Brain microvascular endothelial cell (primary cell): ENCODE measurements around the gene PCBP3.
"Not testable (repeated sequence)": the region's sequence is repeated elsewhere in the genome, so short reads cannot be mapped to it uniquely, and the experiment has no call there.

ENCODE experiments used
- DNase-seq: peaks from one replicate; pipeline ENCODE4 v3.0.0-alpha.2; 2020
- H3K27ac ChIP-seq: fragments of 250-450 bp; sonication (Bioruptor Pico); 2 replicates; pipeline ENCODE4 v1.5.1; 2020; ENCODE audit warnings: mild to moderate bottlenecking, moderate library complexity
- H3K27me3 ChIP-seq: fragments of 250-450 bp; sonication (Bioruptor Pico); replicated peaks from 2 replicates; pipeline ENCODE4 v1.5.1; 2020; ENCODE audit warnings: mild to moderate bottlenecking
- H3K36me3 ChIP-seq: fragments of 250-450 bp; sonication (Bioruptor Pico); replicated peaks from 2 replicates; pipeline ENCODE4 v1.5.1; 2020; ENCODE audit warnings: mild to moderate bottlenecking
- H3K4me3 ChIP-seq: 2 replicates; pipeline ENCODE4 v1.5.1; 2011; ENCODE audit warnings: low read depth, mild to moderate bottlenecking, control low read depth, low read length, moderate library complexity
- CTCF ChIP-seq: IDR thresholded peaks from 2 replicates; pipeline ENCODE4 v1.5.1; 2011; ENCODE audit warnings: low read depth, mild to moderate bottlenecking, moderate library complexity, low read length, control low read depth, inconsistent platforms; ENCODE audit errors: missing control alignments
- in situ Hi-C: cut with HindIII; loops from 2 replicates; pipeline ENCODE4 v1.10.0; 2017; ENCODE audit warnings: low sequenced_read_pairs, low pct_ligation_motif_present

Gene PCBP3

GRCh38 chr21:45880097-45881068, 236.9 kb downstream of the PCBP3 start:
- peak; percentile 83 for TF ChIP-seq CTCF
- H3K27me3 ChIP-seq, result no peaks in the 10 kb centered on the region
- no peak overlapping the region for H3K4me3 ChIP-seq
- no peak overlapping the region for H3K27ac ChIP-seq
- in situ Hi-C loops, result no loop called here
- no peaks in the 10 kb centered on the region for H3K36me3 ChIP-seq
- DNase-seq, result peak; percentile 76

- H3K36me3 ChIP-seq, result no peaks in the 10 kb centered on the region
- in situ Hi-C loops, result no loop called here
- H3K27ac ChIP-seq, result no peak overlapping the region
- TF ChIP-seq CTCF, result no peak
- no peak overlapping the region for H3K4me3 ChIP-seq
- DNase-seq, result no peak
- H3K27me3 ChIP-seq, result no peaks in the 10 kb centered on the region
These were observed 239.1 kb downstream of the PCBP3 start for GRCh38 chr21:45882645-45883044.

DNA sequence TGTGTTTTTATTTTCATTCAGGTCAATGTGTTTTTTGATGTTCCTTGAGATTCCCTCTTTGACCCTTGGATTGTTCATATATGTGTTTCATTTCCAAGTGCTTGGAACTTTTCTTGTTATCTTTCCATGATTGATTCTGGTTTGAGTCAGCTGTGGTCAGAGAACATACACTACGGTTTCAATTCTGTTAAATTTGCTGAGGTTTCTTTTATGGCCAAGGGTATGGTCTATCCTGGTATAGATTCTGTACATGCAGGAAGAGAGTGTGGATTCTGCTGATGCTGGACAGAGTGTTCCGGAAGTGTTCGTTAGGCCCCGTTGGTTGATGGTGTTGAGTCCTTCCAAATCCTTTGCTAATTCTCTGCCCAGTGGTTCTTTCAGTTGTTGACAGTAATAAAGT, 239.6 kb downstream of the PCBP3 start:
- no peaks in the 10 kb centered on the region for H3K27me3 ChIP-seq
- no peak overlapping the region for H3K4me3 ChIP-seq
- no peak overlapping the region for H3K27ac ChIP-seq
- TF ChIP-seq CTCF, result no peak
- H3K36me3 ChIP-seq, result no peaks in the 10 kb centered on the region
- DNase-seq, result no peak
- in situ Hi-C loops, result no loop called here

- no peak overlapping the region for H3K27ac ChIP-seq
- TF ChIP-seq CTCF, result no peak
- H3K4me3 ChIP-seq, result no peak overlapping the region
- no peaks in the 10 kb centered on the region for H3K36me3 ChIP-seq
- no peak for DNase-seq
- in situ Hi-C loops, result no loop called here
- H3K27me3 ChIP-seq, result no peaks in the 10 kb centered on the region
These were observed 242.0 kb downstream of the PCBP3 start for GRCh38 chr21:45885597-45885929.

GRCh38 chr21:45885930-45886601, 242.5 kb downstream of the PCBP3 start:
- H3K27ac ChIP-seq, in situ Hi-C loops, H3K36me3 ChIP-seq, H3K4me3 ChIP-seq, H3K27me3 ChIP-seq, DNase-seq: not testable (repeated sequence)

DNA sequence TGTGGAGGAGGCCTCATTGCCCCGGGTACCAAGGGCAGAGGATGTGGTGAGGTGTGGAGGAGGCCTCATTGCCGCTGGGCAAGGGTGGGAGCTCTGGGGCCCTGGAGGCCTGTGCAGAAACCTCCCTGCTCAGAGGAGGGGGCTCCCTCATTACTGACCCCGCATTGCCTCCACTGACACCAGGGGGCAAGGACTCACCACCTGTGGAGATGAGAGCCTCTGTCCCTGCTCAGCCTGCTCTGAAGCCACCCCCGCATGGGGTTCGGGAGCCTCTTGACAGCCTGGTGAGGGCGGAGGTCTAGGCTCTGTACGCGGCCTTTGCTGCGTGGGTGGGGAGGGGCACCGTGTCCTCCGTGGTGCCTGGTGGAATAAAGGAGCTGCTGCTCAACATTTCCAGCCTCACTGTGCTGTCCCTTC, 243.1 kb downstream of the PCBP3 start:
- no peak for TF ChIP-seq CTCF
- no peak for DNase-seq
- H3K4me3 ChIP-seq, result no peak overlapping the region
- no peak overlapping the region for H3K27ac ChIP-seq
- H3K36me3 ChIP-seq, result no peaks in the 10 kb centered on the region
- in situ Hi-C loops, result no loop called here
- H3K27me3 ChIP-seq, result no peaks in the 10 kb centered on the region
